Transverse colon (tissue), 4 donors: ENCODE results near the gene ACTR3. TPM values are rescaled to one million over a fixed set of nuclear protein-coding genes. Genes with fewer than 3 reads are reported as not detected.

Experiments used
- DNase-seq: peaks from one replicate; pipeline ENCODE4 v3.0.0-alpha.2; 2019
- H3K27ac ChIP-seq, 4 donors: fragments of 200-600 bp; sonication (generic); 2 replicates each; pipeline ENCODE4 v1.5.1; 2016 to 2018; ENCODE audit warnings: inconsistent platforms in 4 of 4
- H3K27me3 ChIP-seq: fragments of 200-600 bp; sonication (generic); 2 replicates; pipeline ENCODE4 v1.5.1; 2017; ENCODE audit warnings: inconsistent platforms
- H3K36me3 ChIP-seq, 4 donors: fragments of 200-600 bp; sonication (generic); 2 replicates each; pipeline ENCODE4 v1.5.1; 2017 to 2019; ENCODE audit warnings: inconsistent platforms in 4 of 4
- H3K4me1 ChIP-seq, 4 donors: fragments of 200-600 bp; sonication (generic); 2 replicates each; pipeline ENCODE4 v1.5.1; 2017 to 2020; ENCODE audit warnings: inconsistent platforms in 4 of 4
- H3K4me3 ChIP-seq, 4 donors: fragments of 200-600 bp; sonication (generic); 1 replicate in 1 of 4; 2 replicates in 3 of 4; pipeline versions ENCODE4 v1.5.1 to v1.6.1; 2017 to 2019; ENCODE audit warnings: inconsistent platforms in 4 of 4
- H3K9me3 ChIP-seq, 2 donors: fragments of 200-600 bp; sonication (generic); 2 replicates each; pipeline ENCODE4 v1.5.1; 2017 to 2019; ENCODE audit warnings: inconsistent platforms in 2 of 2
- EP300 ChIP-seq: sonication (generic); formaldehyde crosslinking; IDR thresholded peaks from one replicate; pipeline ENCODE4 v1.6.1; 2017; ENCODE audit warnings: antibody characterized with exemption, low read depth
- POLR2A ChIP-seq: fragments of 450-650 bp; IDR thresholded peaks from one replicate; pipeline ENCODE4 v1.6.1; 2016; ENCODE audit warnings: antibody characterized with exemption, mild to moderate bottlenecking, moderate library complexity
- POLR2AphosphoS5 ChIP-seq, 3 donors: sonication (generic); formaldehyde crosslinking; IDR thresholded peaks; one replicate each; pipeline ENCODE4 v1.6.1; 2016; ENCODE audit warnings: antibody characterized with exemption in 3 of 3
- WGBS, 2 donors: methylation state at CpG; one replicate each; pipeline ENCODE4 v1.1.5; 2018; ENCODE audit warnings: low coverage in 1 of 2; 5-methylcytosine and 5-hydroxymethylcytosine counted together
- in situ Hi-C, 4 donors: fragments of 200-750 bp; cut with MboI; loops; one replicate each; pipeline versions ENCODE4 v1.15.0 to v1.15.1; 2017; ENCODE audit warnings: low sequenced_read_pairs in 3 of 4, low pct_ligation_motif_present in 1 of 4, low pct_unique_long_range_greater_than_20kb in 1 of 4
- intact Hi-C: fragments of 100-400 bp; cut with DNase I; formaldehyde crosslinking; loops from one replicate; pipeline ENCODE4 v1.15.1; 2023; ENCODE audit warnings: low total_unique reads
- total RNA-seq, 4 donors: library from RNA; depleted of rRNA; stranded (reverse); fragments of >200 nt; gene quantifications; one replicate each; pipeline ENCODE4 v1.1.0, GENCODE V29; 2016
- TF ChIP-seq, protein P1 (sequence below), 5 experiments: fragments of 200-600 bp in 3 of 5; fragments of 450-650 bp in 2 of 5; sonication (generic) in 3 of 5; IDR thresholded peaks; 1 replicate in 2 of 5; 2 replicates in 3 of 5; pipeline ENCODE4 v1.5.1; 2016 to 2017; ENCODE audit warnings: antibody characterized with exemption in 5 of 5, inconsistent platforms in 3 of 5, mild to moderate bottlenecking in 2 of 5, moderate library complexity in 1 of 5

ACTR3 gene
- total RNA-seq, 4 donors from 2014 or later, result 68.8 to 143 (median 114) TPM

DNA sequence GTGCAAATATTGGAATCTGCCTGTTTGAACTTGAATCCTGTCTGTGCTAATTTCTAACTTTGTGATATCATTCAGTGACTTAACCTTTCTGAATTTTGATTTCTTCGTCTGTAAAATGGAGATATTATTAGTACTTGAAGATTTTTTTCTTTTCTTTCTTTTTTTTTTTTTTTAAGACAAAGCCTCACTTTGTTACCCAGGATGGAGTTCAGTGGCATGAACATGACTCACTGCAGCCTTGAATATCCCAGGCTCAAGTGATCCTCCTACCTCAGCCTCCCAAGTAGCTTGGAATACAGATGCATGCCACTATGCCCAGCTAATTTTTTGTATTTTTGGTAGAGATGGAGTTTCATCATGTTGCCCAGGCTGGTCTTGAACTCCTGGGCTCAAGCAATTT, 28.3 kb downstream of the ACTR3 start:
- H3K27ac ChIP-seq, result no peak overlapping the region
- intact Hi-C loops (no loop called here), in situ Hi-C loops (loop anchor here in 1 of 4 donors (25.0 kb wide), 1 partner anchor 156 kb away; the partner anchor contains the start of gene SLC35F5)
- TF ChIP-seq, protein P1, sequence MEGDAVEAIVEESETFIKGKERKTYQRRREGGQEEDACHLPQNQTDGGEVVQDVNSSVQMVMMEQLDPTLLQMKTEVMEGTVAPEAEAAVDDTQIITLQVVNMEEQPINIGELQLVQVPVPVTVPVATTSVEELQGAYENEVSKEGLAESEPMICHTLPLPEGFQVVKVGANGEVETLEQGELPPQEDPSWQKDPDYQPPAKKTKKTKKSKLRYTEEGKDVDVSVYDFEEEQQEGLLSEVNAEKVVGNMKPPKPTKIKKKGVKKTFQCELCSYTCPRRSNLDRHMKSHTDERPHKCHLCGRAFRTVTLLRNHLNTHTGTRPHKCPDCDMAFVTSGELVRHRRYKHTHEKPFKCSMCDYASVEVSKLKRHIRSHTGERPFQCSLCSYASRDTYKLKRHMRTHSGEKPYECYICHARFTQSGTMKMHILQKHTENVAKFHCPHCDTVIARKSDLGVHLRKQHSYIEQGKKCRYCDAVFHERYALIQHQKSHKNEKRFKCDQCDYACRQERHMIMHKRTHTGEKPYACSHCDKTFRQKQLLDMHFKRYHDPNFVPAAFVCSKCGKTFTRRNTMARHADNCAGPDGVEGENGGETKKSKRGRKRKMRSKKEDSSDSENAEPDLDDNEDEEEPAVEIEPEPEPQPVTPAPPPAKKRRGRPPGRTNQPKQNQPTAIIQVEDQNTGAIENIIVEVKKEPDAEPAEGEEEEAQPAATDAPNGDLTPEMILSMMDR (IDR thresholded peaks at IDR 0.05), result no peak
- TF ChIP-seq POLR2AphosphoS5 (IDR thresholded peaks at IDR 0.05) (no peak), POLR2A (no peak), EP300 (no peak)
- WGBS, 2 donors, result 90 to 100% methylated on average over 1 of the region's 1 CpG
- no peak overlapping the region for H3K4me3 ChIP-seq
- H3K36me3 ChIP-seq, result peaks cover 0 to 35% (median 0%) of the 10 kb centered on the region in 4 donors
- no peak for DNase-seq
- H3K4me1 ChIP-seq, result peaks cover 0 to 29% (median 8%) of the 10 kb centered on the region in 4 donors
- no peaks in the 10 kb centered on the region for H3K27me3 ChIP-seq
- no peaks in the 10 kb centered on the region for H3K9me3 ChIP-seq

DNA sequence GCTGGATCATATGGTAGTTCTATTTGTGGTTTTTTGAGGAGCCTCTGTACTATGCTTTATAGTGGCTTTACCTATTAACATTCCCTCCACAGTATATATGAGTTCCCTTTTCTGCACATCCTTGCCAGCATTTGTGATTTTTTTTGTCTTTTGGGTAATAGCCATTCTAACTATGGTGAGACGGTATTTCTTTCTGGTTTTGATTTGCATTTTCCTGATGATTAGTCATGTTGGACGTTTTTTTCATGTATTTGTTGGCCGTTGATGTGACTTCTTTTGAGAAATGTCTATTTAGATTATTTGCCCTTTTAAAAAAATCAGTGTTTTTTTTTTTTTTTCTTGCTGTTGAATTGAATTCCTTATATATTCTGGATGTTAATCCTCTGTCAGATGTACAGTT, 31.1 kb downstream of the ACTR3 start:
- Histone ChIP-seq H3K36me3 (peaks cover 0 to 36% (median 0%) of the 10 kb centered on the region in 4 donors), H3K4me1 (peaks cover 0 to 28% (median 8%) of the 10 kb centered on the region in 4 donors), H3K27ac (no peak overlapping the region), H3K27me3 (no peaks in the 10 kb centered on the region), H3K4me3 (no peak overlapping the region), H3K9me3 (no peaks in the 10 kb centered on the region)
- 76 to 81% methylated on average over 3 of the region's 3 CpGs for WGBS, 2 donors
- no peak for DNase-seq
- TF ChIP-seq POLR2AphosphoS5 (IDR thresholded peaks at IDR 0.05) (no peak), POLR2A (no peak), EP300 (no peak)
- TF ChIP-seq, protein P1 (IDR thresholded peaks at IDR 0.05), result no peak
- in situ Hi-C loops, result loop anchor here in 1 of 4 donors (25.0 kb wide), 1 partner anchor 159 kb away; the partner anchor contains the start of gene SLC35F5
- intact Hi-C loops, result no loop called here

DNA sequence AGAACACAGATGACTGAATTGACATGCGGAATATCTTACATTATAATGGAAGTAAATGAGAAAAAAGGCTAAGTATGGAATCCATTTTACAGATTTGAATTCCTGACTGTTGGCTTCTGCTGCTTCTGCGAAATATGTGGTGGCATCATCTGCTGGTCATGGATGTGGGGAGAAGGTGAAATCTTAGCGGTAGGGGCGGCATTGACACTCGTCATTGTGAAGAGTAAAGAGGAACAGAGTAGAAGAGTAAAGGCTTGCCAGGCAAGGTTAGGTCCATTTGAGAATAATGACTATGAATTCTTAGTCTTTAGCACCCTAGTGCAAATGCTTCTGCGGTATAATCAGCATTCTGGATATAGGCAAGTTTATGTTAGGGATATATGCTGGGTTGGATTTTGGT, 32.4 kb downstream of the ACTR3 start:
- in situ Hi-C loops, result loop anchor here in 1 of 4 donors (25.0 kb wide), 1 partner anchor 160 kb away; the partner anchor contains the start of gene SLC35F5

DNA sequence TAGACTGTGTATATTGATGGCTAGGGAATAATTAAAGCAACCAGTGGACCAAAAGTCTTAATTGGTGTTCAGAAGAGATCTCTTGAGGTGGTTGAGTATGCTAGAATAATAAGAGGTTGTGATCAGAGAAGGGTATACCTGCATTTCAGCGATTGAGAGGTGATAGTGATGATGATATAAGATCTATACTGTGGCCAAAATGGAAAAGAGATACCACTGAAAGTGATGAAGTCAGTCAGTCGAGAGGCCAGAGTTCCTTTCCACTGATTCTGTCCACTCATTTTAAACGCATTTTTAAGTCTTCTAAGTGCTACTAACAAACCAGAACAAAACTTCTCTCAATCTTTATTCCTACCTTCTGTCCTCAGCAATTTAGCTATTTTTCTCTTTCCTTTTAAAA, 32.9 kb downstream of the ACTR3 start:
- no peak for DNase-seq
- TF ChIP-seq POLR2AphosphoS5 (IDR thresholded peaks at IDR 0.05) (no peak), POLR2A (no peak), EP300 (no peak)
- TF ChIP-seq, protein P1 (IDR thresholded peaks at IDR 0.05), result no peak
- Histone ChIP-seq H3K4me3 (no peak overlapping the region), H3K27me3 (no peaks in the 10 kb centered on the region), H3K36me3 (peaks cover 0 to 30% (median 4%) of the 10 kb centered on the region in 4 donors), H3K4me1 (peaks cover 0 to 10% (median 1%) of the 10 kb centered on the region in 4 donors), H3K27ac (no peak overlapping the region), H3K9me3 (no peaks in the 10 kb centered on the region)
- 73 to 77% methylated on average over 3 of the region's 3 CpGs for WGBS, 2 donors
- in situ Hi-C loops (loop anchor here in 1 of 4 donors (25.0 kb wide), 1 partner anchor 160 kb away; the partner anchor contains the start of gene SLC35F5), intact Hi-C loops (no loop called here)

More for the DNA sequence above, 32.4 kb downstream of the ACTR3 start:
- TF ChIP-seq EP300, result no peak
- TF ChIP-seq, protein P1 (IDR thresholded peaks at IDR 0.05), result no peak
- TF ChIP-seq POLR2A, result no peak
- TF ChIP-seq POLR2AphosphoS5 (IDR thresholded peaks at IDR 0.05), result no peak
- 92% methylated on average over 6 of the region's 6 CpGs for WGBS, 2 donors
- H3K36me3 ChIP-seq, result peaks cover 0 to 31% (median 2%) of the 10 kb centered on the region in 4 donors
- H3K27me3 ChIP-seq, result no peaks in the 10 kb centered on the region
- no peak for DNase-seq
- H3K4me3 ChIP-seq, result no peak overlapping the region
- intact Hi-C loops, result no loop called here
- peaks cover 0 to 14% (median 3%) of the 10 kb centered on the region in 4 donors for H3K4me1 ChIP-seq
- H3K27ac ChIP-seq, result no peak overlapping the region
- H3K9me3 ChIP-seq, result no peaks in the 10 kb centered on the region
